ENCODE data around the gene ATXN1. TPM values are rescaled to one million over a fixed set of nuclear protein-coding genes. Genes with fewer than 3 reads are reported as not detected.
A peak's percentile ranks its signal among the peaks of the same experiment; 100 is the strongest.
"Not testable (repeated sequence)": the region's sequence is repeated elsewhere in the genome, so short reads cannot be mapped to it uniquely, and the experiment has no call there.

The ATXN1 gene
- total RNA-seq, 2 donors from 2014 or later = 34.6 to 36.7 TPM

GRCh38 chr6:16471222-16471909, 289.9 kb downstream of the ATXN1 start:
- ATAC-seq = no peak
- intact Hi-C loops (cut with DNase I) = no loop called here
- DNase-seq = no peak

GRCh38 chr6:16470502-16471221, 290.6 kb downstream of the ATXN1 start:
- ATAC-seq = no peak
- DNase-seq = no peak
- intact Hi-C loops (cut with DNase I) = no loop called here

GRCh38 chr6:16468991-16469615, 292.2 kb downstream of the ATXN1 start:
- no peak for DNase-seq
- ATAC-seq = no peak
- intact Hi-C loops (cut with DNase I) = no loop called here

GRCh38 chr6:16466800-16467553, 294.3 kb downstream of the ATXN1 start:
- intact Hi-C loops (cut with DNase I) = no loop called here
- no peak for ATAC-seq
- no peak for DNase-seq

GRCh38 chr6:16464045-16464444, 297.2 kb downstream of the ATXN1 start:
- ATAC-seq (no peak), DNase-seq (no peak)
- intact Hi-C loops (cut with DNase I) = no loop called here

- DNase-seq; intact Hi-C loops (cut with DNase I); ATAC-seq: not testable (repeated sequence)
These were observed 298.0 kb downstream of the ATXN1 start for GRCh38 chr6:16463246-16463645.

GRCh38 chr6:16461491-16461890, 299.8 kb downstream of the ATXN1 start:
- DNase-seq (no peak), ATAC-seq (no peak)
- intact Hi-C loops (cut with DNase I) = no loop called here

GRCh38 chr6:16459472-16459871, 301.8 kb downstream of the ATXN1 start:
- ATAC-seq; DNase-seq; intact Hi-C loops (cut with DNase I): not testable (repeated sequence)

GRCh38 chr6:16452348-16452747, 308.9 kb downstream of the ATXN1 start:
- intact Hi-C loops (cut with DNase I) = no loop called here
- DNase-seq (no peak), ATAC-seq (no peak)

- ATAC-seq = no peak
- intact Hi-C loops (cut with DNase I) = no loop called here
- no peak for DNase-seq
These were observed 310.4 kb downstream of the ATXN1 start for GRCh38 chr6:16450821-16451220.

GRCh38 chr6:16450285-16450684, 311.0 kb downstream of the ATXN1 start:
- no peak for DNase-seq
- ATAC-seq = peak in 1 of 2 donors; percentile 59
- intact Hi-C loops (cut with DNase I) = no loop called here

- DNase-seq = no peak
- ATAC-seq = no peak
- intact Hi-C loops (cut with DNase I) = no loop called here
These were observed 315.0 kb downstream of the ATXN1 start for GRCh38 chr6:16446273-16446672.

GRCh38 chr6:16442031-16442430, 319.2 kb downstream of the ATXN1 start:
- intact Hi-C loops (cut with DNase I) = no loop called here
- ATAC-seq (no peak), DNase-seq (no peak)

- ATAC-seq = no peak
- DNase-seq = no peak
- intact Hi-C loops (cut with DNase I) = no loop called here
These were observed 320.0 kb downstream of the ATXN1 start for GRCh38 chr6:16441262-16441661.

- ATAC-seq = peak in 1 of 2 donors; percentile 33
- intact Hi-C loops (cut with DNase I) = no loop called here
- DNase-seq = no peak
These were observed 320.5 kb downstream of the ATXN1 start for GRCh38 chr6:16440636-16441212.

- intact Hi-C loops (cut with DNase I) = no loop called here
- DNase-seq (no peak), ATAC-seq (peak; percentile 59 to 61)
These were observed 322.3 kb downstream of the ATXN1 start for GRCh38 chr6:16438718-16439591.

- DNase-seq = no peak
- peak in 1 of 2 donors; percentile 48 for ATAC-seq
- intact Hi-C loops (cut with DNase I) = no loop called here
These were observed 323.3 kb downstream of the ATXN1 start for GRCh38 chr6:16437984-16438383.

GRCh38 chr6:16437095-16437494, 324.2 kb downstream of the ATXN1 start:
- ATAC-seq (no peak), DNase-seq (no peak)
- intact Hi-C loops (cut with DNase I) = no loop called here
